IPS DF 19.7 (cell line): ENCODE measurements around the gene SERGEF.

Source experiments
- DNase-seq: peaks from one replicate; pipeline ENCODE4 v3.0.0-alpha.2; 2013; ENCODE audit warnings: low read depth, low spot score

SERGEF gene

DNA sequence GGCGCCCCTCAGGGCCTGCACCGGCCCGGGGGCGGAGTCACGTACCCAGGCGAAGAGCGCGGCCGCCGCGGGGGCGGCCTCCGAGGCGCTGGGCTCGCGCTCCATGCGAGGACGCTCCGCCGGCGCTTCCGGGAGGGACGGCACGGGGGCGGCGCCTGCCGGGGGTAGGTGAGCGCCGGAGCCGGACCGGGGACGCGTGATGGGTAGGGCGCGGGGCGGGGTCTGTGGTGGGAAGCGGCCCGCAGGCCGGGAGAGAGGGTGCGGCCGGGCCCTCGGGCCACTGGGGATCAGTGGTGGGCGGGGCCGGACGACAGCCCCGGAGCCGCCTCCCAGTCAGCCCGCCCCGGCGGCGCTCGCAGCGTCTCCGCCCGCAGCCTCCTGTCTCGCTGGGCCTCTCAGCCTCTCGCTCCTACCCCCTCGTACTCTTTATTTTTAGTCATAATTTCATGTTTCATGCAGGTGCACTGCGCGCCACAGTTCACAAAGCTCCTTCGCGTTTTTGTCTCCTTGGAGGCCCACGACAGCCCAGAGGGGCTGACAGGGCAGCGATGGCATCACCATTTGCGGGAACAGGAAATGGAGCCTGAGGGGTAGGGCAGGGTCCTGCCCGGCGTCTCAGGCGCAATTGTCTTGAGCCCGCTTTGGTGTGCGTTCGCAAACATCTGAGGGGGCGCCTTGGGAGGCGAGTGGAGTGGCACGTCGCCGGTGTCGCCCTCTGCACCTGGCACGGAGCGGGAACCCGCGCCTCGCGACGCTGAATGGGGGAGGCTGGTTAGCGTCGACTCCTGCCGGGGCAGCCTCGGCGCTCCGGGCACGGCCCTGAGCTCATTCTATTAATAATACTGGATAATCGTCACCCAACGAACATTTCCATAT lies at the start of gene SERGEF:
TSS of gene SERGEF (minus strand) at position 142 of the 876 bp plus-strand sequence. CDS start at position 105, 37 bp downstream.
- DNase-seq: peak; percentile 40

DNA sequence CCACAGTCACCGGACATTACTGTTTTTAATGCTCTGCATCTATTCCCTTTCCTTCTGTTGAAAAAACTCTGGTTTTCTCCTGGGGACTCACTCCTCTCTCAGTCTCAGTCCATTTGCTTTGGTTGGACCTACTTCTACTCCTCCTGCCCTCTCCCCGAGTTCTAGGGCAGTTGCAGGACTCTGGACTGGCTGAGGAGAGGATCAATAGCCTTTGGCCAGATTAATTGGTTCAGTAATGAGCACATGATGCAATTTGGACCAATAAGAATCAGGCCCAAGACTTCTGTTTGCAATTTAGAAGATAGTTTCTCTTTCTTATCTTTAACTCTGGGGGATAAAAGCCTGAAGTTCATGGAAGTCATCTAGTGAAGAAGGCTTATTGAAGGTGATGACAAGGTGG lies 48.5 kb upstream of the SERGEF start:
- DNase-seq: no peak

DNA sequence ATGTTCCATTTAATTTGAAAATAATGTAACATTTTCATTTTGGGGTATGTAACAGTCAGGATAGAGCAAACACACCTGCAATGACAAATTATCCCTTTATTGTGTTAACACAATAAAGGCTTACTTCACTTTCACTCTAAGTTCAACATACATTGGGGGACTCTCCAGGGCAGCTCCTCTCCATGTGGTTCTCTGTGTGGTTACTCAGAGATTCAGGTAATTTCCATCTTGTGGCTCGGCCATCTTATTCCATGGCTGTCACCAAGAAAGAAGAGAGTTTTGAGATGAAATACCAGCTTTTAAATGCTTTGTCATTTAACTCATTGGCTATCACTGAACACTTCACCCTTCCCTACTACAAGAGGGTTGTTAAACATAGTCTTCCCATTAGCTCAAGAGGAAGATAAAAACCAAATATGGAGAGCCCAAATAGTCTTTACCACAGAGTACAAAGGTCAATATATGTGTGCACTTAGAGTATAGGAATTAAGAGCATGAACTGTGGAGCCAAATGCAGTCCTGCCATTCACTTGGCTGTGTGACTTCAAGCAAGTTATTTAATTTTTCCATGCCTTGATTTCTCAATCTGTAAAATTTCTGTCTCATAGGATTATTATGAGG lies 43.8 kb upstream of the SERGEF start:
- no peak for DNase-seq

DNA sequence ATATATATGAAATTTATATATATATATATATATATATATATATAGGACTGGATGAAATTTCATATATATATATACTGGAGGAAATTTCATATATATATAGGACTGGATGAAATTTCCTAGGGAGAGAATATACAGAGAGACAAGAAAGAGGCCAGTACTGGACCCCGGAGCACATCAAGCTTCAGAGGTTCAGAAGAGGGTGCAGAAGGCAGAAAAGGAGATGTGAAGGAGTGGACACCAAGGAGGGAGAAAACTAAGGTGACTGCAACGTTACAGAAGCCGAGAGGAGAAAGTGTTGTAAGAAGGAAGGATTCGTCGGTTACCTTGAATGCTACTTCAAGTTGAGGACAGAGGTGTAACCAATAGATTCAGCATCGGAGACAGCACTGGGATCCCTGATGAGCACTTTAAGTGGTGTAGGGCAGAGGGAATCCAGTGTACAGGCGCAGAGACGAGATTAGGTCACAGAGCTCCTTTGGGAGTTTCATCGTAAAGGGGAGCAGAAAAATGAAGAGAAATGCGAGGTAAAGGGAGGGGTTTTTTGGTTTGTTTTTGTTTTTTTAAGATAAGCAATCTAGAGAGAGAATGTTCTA lies 41.8 kb upstream of the SERGEF start:
- DNase-seq: no peak

DNA sequence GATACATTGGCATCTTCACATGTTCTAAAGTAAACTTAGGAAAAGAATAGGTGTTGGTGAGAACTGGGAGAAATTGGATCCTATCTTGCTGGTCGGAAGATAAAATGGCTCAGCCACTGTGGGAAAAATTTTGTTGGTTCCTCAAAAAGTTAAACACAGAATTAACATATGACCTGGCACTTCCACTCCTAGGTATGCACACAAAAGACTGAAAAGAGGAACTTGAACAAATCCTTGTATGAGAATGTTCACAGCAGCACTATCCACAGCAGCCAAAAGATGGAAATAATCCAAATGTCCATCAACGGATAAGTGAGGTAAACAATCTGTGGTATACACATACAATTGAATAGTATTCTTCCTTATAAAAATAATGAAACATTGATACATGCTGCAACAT lies 38.0 kb upstream of the SERGEF start:
- no peak for DNase-seq

DNA sequence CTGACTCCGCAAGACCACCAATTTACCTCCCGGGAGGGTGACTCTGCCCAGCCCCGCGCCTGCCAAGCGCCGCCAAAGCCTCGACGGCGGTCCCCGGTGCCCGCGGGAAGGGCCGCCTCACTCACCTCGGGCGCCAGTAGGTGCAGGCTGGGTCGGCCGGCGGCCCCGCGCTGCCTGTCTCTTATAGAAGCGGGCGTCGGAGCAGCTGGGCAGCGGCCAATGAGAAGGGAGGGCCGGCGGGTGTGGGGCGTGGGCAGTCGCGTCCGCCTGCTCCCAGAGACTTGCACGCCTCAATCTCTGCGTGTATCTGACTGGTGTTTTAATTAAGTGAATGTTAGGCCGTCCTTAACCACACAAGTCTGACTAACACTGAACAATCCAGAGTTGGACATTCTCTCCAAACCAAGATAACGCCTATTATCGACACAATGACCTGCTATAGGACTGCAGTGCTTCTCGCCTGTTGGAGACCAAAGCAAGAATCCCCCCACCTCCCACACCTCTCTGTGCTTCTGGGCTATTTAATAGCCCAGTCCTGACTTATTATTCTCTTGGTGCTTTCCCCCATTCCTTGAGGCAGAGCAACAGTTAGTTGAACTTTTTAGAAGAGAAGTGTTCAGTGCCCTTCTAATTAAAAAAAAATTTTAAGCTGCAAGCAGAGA lies 33.4 kb upstream of the SERGEF start, which contains the start of gene TPH1:
TSS of gene TPH1 (minus strand) at position 154 of the 662 bp plus-strand sequence. CDS start 5,507 bp downstream, outside the sequence.
- DNase-seq: no peak

DNA sequence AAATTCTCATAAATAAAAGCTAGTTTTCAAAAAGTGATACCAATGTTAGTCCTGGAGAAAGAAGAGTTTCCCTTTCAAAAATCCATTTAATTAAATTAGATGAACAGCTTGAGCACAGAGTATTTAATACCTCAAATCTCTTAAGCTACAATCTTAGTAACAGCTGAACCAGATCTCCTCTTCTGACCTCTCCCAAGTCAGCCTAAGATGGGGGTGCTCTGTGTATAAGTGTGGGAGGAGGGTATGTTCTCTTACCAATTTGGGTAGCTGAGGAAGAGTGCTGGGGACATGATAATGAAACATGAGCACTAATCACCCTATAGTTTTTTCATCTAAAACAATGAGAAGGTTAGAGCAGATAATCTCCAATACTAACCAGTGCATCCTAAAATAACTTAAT lies 23.6 kb upstream of the SERGEF start:
- DNase-seq: no peak

DNA sequence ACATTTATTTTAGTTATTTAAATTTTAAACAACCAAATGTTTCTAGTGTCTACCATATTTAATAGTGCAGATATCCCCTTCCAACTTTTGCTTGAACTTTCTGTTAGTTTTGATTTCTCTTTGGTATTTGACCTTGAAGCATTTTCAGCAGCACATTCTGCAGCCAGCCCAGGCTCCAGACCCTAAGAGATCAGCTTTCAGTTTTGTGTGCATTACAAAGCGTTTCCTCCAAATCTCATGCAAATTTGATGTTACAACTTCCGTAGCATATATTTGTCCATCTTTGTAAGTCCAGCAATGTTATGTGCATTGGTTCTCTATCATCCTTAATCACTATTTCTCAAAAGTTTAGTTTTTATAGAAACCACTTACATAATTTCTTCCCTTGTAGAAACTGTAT lies 14.6 kb upstream of the SERGEF start:
- no peak for DNase-seq

DNA sequence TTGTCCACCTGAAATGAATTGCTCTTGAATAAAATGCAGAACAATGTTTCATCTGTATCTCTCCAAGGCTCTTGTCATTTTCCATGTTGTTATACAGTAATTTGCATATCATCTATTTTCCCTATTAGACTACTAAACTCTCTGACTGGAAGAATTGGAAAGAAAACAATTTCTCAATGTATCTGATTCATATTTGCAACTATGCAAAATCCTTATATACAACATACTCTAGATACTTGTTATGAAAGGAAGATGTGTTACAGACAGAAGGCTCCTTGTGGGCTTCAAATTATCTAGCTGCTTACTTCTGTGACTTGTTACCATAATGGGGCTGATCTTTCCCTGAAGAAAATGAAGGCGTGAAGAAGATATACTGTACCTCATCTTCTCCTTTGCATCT lies 9.6 kb upstream of the SERGEF start:
- DNase-seq: no peak

DNA sequence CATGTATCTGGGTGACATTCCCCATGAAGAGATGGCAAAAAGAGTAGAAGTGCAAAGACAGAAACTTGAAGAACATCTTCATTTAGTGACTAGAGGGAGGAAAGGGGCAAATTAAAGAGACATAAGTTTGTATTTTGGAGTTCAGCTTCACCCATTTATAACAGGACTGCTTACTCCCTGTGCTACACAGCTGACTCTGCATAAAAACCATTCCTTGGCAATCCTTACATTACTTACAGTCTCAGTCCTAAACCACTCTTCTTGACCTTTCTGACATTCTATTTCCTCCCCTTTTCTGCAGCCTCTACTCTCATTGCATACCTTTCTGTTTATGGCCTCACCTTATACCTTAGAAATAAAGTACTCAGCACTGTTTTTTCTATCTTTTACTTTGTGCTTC lies 6.8 kb upstream of the SERGEF start:
- DNase-seq: no peak

DNA sequence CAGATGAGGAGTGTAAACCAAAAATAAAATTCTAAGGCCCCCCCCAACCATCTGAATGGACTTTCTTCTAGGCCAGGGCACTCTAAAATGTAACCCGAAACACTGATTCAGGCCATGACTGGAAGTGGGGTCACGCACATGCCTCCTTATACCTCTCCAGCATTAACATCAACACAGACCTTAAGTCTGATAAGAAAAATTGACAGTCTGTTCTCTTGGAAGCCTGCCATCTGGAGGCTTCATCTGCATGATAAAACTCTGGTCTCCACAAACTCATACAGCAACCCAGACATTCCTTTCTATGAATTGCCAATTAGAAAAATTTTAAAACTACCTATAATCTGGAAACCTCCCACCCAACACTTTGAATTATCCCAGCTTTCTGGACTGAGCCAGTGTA lies 3.9 kb upstream of the SERGEF start:
- DNase-seq: no peak

DNA sequence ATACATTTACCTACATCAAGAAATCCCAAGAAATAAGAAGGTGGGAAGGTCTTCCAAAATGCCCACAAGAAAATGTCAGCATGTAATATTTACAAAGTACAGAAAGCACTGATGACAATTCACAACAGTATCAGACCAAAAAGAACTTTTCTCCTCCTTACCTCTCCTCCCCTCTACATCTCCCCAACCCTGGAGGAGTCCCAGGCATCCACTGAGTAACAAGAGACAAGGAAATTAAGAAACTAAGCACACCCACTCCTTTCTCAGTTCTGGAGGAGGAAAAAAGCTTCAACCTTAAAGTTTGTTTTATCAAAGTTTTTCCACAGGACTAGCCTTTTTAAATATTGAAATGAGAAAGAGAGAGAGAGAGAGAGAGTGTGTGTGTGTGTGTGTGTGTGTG lies 2.0 kb upstream of the SERGEF start:
- DNase-seq: no peak

DNA sequence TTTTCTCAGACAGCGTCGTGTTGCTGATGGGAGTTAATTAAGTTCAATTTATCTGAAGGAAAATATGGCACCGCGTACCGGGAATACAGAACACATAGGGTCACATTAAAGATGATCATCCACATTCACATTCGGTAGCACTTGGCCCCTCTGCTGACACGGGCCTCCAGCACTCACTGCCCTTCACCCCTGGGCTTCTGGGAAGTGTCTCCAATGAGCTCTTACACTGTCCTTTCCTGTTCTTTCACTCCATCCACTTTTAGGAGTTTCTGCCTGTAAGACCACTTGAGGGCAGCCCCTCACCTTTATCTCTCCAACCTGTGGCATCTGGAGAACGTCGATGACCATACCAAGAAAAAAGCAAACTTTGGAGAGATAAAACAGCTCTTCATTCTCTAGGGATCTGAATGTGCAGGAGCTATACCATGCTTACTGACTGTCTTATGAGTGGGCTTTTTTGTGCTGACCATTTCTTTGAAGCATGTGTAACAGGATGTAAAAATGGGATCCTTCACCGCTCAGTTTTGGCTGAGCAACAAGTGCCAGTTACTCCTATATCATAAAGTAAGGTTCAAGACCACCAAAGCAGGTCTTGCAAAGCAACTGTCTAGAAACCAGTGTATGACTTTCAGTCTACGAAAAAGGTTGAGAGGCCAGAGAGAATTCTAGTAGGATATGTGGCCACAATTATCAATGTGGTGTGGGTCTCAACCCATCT lies 1.1 kb upstream of the SERGEF start:
- no peak for DNase-seq

DNA sequence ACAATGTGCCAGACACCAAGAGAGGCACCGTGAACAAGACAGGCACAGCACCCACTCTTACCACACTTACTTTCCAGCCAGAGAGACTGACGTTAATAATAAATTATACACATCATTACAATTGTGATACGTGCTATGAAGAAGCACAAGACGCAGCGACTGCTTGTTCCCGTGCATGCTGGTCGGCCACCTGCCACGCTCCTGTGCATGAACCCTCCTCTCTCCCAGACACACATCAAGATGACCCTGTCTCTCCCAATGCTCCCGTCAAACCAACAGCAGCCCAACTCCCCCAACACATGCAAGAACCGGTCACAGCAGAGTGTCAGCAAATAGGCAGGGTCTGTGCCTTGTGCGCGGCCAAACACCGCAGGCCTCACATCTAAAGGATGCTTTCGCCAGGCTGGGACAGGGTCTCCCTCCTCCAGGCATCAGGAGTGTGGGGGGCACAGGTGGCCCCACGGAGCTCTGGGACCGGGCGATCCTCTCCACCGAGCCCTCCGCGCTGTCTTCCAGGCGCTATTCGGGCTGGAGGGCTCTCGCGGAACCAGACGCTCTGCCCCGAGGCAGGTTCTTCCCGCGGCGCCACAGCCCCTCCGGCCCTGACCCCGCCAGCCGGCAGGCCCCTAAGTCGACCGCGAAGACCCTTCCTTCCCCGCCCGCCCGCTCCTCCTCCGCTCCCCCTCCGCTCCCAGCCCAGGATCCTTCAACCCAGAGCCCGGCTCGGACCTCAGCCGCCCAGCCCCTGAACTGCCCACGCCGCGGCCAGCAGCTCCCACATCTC lies 533 bp downstream of the SERGEF start:
- no peak for DNase-seq

DNA sequence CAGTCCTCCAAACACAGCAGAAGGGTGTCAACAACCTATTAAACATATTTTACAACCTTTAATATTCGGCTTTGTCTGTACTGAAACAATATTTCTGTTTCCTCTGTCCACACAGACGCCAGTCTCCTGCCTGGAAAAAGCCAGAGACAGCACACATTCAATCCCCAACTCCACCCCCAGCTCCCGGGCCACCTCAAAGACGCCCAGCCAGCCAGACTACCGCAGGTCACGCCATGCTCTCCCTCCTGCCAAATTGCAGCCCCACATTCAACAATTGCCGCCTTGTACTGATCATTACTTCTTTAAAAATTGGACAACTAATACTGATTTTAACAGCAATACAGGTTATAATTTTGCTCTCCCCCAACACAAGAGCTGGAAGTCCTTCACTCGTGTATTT lies 1.2 kb downstream of the SERGEF start:
- DNase-seq: no peak

DNA sequence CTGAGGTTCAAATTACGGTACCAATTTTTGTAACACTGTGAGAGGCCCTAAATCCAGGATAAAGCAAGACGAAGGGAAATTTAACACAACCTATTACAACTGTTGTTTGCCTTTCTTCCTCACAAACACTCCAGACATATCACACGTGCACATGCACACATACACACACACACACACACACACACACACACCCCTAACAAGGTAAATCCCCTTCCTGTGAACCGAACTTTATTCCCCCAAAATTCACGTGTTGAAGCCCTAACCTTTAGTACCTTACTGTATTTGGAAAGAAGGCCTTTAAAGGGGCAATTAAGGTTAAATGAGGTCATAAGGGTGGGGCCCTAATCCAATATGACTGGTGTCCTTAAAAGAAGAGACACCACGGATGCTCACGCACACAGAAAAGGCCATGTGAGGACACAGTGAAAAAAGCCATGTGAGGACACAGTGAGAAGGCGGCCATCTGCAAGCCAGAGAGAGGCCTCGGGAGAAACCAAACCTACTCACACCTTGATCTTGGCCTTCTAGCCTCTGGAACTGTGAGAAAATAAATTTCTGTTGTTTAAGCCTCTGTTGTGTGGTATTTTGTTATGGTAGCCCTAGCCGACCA lies 1.8 kb downstream of the SERGEF start:
- DNase-seq: no peak

DNA sequence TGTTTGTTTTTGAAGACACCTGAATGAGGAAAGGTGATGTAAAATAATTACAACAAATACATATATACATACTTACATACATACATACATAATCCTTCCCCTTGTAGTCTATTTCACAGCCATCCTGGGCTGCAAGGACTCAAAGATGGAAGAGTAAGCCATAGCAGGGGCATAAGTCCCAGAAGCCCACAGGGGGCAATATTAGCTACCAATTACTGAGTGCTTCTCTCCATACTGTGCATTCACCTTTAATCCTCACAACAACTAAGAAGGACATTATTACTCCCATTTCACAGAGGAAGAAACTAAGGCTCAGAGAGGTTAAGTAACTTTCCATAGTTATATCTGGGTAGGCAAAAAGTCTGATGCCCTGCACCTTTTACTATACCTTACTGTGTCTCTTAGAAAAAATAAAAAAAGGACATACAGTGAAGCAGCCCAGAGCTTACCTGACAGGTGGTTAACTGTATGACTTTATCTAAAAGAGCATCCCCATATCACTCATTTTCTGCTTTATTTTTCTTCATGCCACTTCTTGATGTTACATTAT lies 2.7 kb downstream of the SERGEF start:
- no peak for DNase-seq

DNA sequence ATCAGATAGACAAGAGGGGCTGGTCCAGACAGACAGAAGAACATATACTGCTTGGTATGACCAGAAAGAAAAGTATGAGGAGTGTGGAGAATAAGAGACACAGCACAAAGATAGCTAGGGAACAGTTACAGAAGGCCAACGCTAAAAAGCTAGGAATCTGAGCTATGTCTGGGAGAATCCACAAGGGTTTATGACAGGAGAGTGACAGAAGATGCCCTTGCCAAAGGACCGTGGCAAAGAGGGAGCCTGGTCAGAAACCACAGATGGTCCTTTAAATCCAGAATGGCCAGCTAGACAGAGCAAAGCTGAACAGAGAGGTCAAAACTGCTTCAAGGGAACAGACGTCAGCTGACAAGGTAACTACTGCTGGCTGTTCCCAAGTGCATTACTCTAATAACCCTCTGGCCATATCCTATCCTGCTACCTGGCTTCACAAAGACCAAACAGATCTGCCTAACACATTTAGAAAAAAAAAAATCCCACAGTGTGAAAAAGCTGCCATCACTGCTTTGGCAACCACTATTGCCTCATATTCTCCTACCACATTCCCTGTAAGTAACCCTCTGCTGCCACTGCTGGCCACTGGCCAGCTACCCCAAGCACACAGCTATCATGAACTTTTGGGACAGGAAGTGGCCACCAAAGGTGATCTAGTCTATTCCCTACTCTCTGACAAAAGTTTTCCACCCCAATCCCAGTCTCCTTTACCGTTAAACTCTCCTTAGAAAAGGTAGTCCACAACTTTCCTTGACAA lies 7.3 kb downstream of the SERGEF start:
- DNase-seq: no peak

DNA sequence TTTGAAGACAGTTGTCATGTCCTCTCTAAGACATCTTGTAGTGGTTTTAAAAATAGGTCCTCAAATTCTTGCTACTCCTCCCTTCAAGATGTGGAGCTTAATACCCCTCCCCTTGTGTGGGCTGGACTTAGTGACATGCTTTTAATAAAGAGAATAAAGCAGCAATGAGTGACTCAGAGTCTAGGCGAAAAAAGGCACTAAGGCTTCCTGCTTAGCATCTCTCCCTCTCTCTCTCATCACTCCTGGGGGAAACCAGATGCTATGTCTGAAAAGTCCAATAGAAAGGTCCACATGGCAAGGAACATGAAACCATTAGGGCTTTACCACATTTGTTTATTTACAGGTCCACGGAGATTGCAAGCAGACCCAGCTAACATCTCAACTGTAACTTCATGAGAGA lies 11.7 kb downstream of the SERGEF start:
- DNase-seq: no peak
